Epithelial cell of proximal tubule (primary cell): ENCODE measurements around the gene SDK2. TPM values are rescaled to one million over a fixed set of nuclear protein-coding genes. Genes with fewer than 3 reads are reported as not detected.
"Not testable (repeated sequence)": the region's sequence is repeated elsewhere in the genome, so short reads cannot be mapped to it uniquely, and the experiment has no call there.

Experiments used
- DNase-seq: peaks from one replicate; pipeline ENCODE4 v3.0.0-alpha.2; 2011; ENCODE audit warnings: low read depth
- H3K4me3 ChIP-seq: 2 replicates; pipeline ENCODE4 v1.5.1; 2011; ENCODE audit warnings: low read depth, mild to moderate bottlenecking, low read length
- CTCF ChIP-seq: conservative IDR thresholded peaks from 2 replicates; pipeline ENCODE4 v1.5.1; 2012; ENCODE audit warnings: low read depth, mild to moderate bottlenecking, low read length
- total RNA-seq: library from RNA; depleted of rRNA; stranded (reverse); fragments of >200 nt; gene quantifications from 2 replicates; pipeline ENCODE4 v1.2.3, GENCODE V29; 2015

SDK2 gene
- total RNA-seq, 1 donor from 2014 or later = 0.12 TPM

- no peak for TF ChIP-seq CTCF
- no peak overlapping the region for H3K4me3 ChIP-seq
- DNase-seq = no peak
Measured at GRCh38 chr17:73459980-73460379, 184.3 kb downstream of the SDK2 start.

- TF ChIP-seq CTCF = no peak
- no peak for DNase-seq
- H3K4me3 ChIP-seq = no peak overlapping the region
Measured at GRCh38 chr17:73455767-73456166, 188.5 kb downstream of the SDK2 start.

GRCh38 chr17:73455050-73455687 is 189.1 kb downstream of the SDK2 start:
- no peak for TF ChIP-seq CTCF
- no peak overlapping the region for H3K4me3 ChIP-seq
- no peak for DNase-seq

- not testable (repeated sequence) for DNase-seq, H3K4me3 ChIP-seq
Measured at GRCh38 chr17:73453494-73453893, 190.8 kb downstream of the SDK2 start.

DNA sequence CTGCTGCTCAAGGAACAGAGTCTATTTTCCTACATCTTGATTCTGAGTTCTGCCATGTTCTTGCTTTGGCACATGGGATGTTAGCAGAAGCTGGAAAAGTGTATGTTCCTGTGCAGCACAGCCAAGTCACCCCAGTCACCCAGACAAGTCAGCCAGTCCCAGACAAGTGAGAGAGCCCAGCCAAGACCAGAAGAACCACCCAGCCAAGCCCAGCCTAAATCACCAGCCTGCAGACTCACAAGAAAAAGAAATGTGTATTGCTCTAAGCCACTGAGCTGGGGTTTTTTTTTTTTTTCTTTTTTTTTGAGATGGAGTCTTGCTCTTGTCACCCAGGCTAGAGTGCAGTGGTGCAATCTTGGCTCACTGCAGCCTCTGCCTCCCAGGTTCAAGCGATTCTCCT is 191.2 kb downstream of the SDK2 start:
- no peak for DNase-seq

DNA sequence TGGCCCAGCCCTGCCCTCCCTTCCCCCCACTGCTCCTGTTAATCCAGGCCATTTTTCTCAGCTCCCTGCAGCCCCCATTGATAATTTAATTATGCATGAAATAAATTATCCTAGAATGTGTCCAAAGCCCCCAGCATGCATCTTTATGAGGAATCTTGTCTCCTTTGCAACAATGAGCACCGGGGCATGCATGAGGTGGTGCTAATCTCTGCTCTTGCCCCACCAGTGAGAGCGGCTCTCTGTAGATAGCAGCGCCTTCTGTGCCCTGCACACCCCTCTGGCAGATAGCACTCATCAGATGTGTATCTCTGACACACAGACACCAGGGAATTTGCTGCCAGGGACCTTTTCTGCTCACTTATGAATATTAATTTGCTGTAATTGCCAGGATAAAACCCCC is 192.2 kb downstream of the SDK2 start:
- no peak overlapping the region for H3K4me3 ChIP-seq
- TF ChIP-seq CTCF = no peak
- no peak for DNase-seq

More for the DNA sequence above, 191.2 kb downstream of the SDK2 start:
- no peak overlapping the region for H3K4me3 ChIP-seq
- TF ChIP-seq CTCF = no peak

DNA sequence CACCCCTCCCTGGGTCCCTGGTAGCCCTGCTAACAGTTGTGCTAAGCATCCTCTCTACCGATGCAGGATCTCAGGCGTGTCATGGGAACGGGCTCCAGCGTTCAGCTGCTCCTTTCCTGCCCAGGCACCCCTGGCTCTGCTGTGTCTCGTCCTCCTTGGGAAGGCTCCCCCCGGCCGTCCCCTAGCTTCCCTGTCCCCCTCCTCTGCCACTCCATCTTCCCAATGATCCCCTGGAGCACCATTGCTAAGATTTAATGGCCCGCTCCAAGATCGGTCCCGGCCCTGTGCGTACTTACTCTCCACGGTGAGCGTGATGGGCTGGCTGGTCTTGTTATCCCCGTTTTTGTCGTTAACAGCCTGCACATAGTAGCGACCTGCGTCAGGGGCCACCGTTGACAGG is 196.9 kb downstream of the SDK2 start:
- no peak for DNase-seq
- H3K4me3 ChIP-seq = no peak overlapping the region
- no peak for TF ChIP-seq CTCF
